Natural killer cell (primary cell): ENCODE measurements around the gene CACNA2D3. TPM values are rescaled to one million over a fixed set of nuclear protein-coding genes. Genes with fewer than 3 reads are reported as not detected.

Experiments
- ATAC-seq, 3 donors: fragments of 150-1000 bp in 2 of 3; fragments of 200-7000 bp in 1 of 3; cut with Tn5 transposase; 1 replicate in 1 of 3; 2 replicates in 2 of 3; pipeline ENCODE4 v1.10.0; 2021; ENCODE audit warnings: mild to moderate bottlenecking in 2 of 3, moderate library complexity in 2 of 3
- DNase-seq, 2 donors: peaks; one replicate each; pipeline versions ENCODE4 v3.0.0 to v3.0.0-alpha.2; 2013 to 2021; ENCODE audit warnings: mixed read lengths in 1 of 2
- H3K27ac ChIP-seq: one replicate; pipeline ENCODE4 v1.5.1; 2013; ENCODE audit warnings: mild to moderate bottlenecking, low read length
- H3K27me3 ChIP-seq: one replicate; pipeline ENCODE4 v1.6.1; 2013; ENCODE audit warnings: low read length; ENCODE audit not compliant: control insufficient read depth, insufficient read depth
- H3K36me3 ChIP-seq: one replicate; pipeline ENCODE4 v1.6.1; 2013; ENCODE audit warnings: low read length; ENCODE audit not compliant: control insufficient read depth, insufficient read depth
- H3K4me1 ChIP-seq: one replicate; pipeline ENCODE4 v1.6.1; 2013; ENCODE audit warnings: low read length; ENCODE audit not compliant: control insufficient read depth, insufficient read depth
- H3K4me3 ChIP-seq: one replicate; pipeline ENCODE4 v1.5.1; 2013; ENCODE audit warnings: low read length
- H3K9me3 ChIP-seq: one replicate; pipeline ENCODE4 v1.6.1; 2013; ENCODE audit warnings: low read length; ENCODE audit not compliant: control insufficient read depth, insufficient read depth
- H3K27ac Mint-ChIP-seq, 2 donors: one replicate each; pipeline ENCODE4 v1.8.0; 2022; ENCODE audit warnings: mild to moderate bottlenecking in 2 of 2, mixed read lengths in 2 of 2, moderate library complexity in 1 of 2
- H3K27me3 Mint-ChIP-seq, 2 donors: one replicate each; pipeline ENCODE4 v1.8.0; 2022; ENCODE audit warnings: low read depth in 2 of 2, mixed read lengths in 2 of 2
- H3K36me3 Mint-ChIP-seq: one replicate; pipeline ENCODE4 v1.8.0; 2022; ENCODE audit warnings: mixed read lengths
- H3K4me1 Mint-ChIP-seq, 2 donors: one replicate each; pipeline ENCODE4 v1.8.0; 2022; ENCODE audit warnings: mixed read lengths in 2 of 2
- H3K4me3 Mint-ChIP-seq: one replicate; pipeline ENCODE4 v1.8.0; 2022; ENCODE audit warnings: mild to moderate bottlenecking, moderate library complexity, mixed read lengths
- H3K9me3 Mint-ChIP-seq, 2 donors: one replicate each; pipeline ENCODE4 v1.8.0; 2022; ENCODE audit warnings: mixed read lengths in 2 of 2
- WGBS: methylation state at CpG from one replicate; pipeline ENCODE4 v1.1.7; 2013; ENCODE audit warnings: missing lambda C conversion rate; ENCODE audit not compliant: insufficient coverage; 5-methylcytosine and 5-hydroxymethylcytosine counted together
- intact Hi-C: fragments of 100-400 bp; cut with micrococcal nuclease; formaldehyde crosslinking; loops from one replicate; pipeline ENCODE4 v1.14.2; 2022
- total RNA-seq, 4 donors: library from RNA; stranded (reverse); fragments of 120-200 nt in 1 of 4; gene quantifications; one replicate each; pipeline versions ENCODE4 v1.2.3 to v1.2.4, GENCODE V29; 2013 to 2022
- TF ChIP-seq, protein P1 (sequence below): fragments of 200-600 bp; IDR thresholded peaks from one replicate; pipeline ENCODE4 v1.8.0; 2022; ENCODE audit warnings: antibody characterized with exemption

Gene CACNA2D3
- total RNA-seq, 3 donors from 2014 or later (not counting 1 experiment from before 2014, with no cell fraction given) = 0.49 TPM; not detected in 2

DNA sequence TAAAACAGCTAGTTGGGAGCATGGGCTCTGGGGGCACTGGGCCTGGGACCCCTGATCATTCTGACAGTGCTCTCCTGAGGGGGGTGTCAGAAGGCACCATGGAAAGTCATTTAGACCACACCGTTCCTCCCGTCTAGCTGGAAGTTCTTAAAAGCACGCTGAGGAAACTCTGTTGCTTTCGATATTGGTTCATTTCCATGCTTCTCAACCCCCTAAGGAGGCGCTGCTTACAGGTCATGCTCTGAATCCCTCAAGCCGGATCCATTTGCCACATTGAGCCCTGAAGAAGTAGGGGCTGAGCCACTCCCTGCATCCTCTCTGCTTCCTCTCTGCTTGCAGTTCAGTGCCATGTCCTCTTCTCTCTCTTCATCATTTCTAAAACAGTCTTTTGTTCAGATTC lies 187.2 kb downstream of the CACNA2D3 start:
- Mint-ChIP-seq H3K4me1 (no peaks in the 10 kb centered on the region), H3K27ac (no peak overlapping the region), H3K27me3 (no peaks in the 10 kb centered on the region), H3K9me3 (no peaks in the 10 kb centered on the region), H3K4me3 (no peak overlapping the region), H3K36me3 (no peaks in the 10 kb centered on the region)
- intact Hi-C loops = no loop called here
- Histone ChIP-seq H3K4me3 (no peak overlapping the region), H3K4me1 (no peaks in the 10 kb centered on the region), H3K27me3 (no peaks in the 10 kb centered on the region), H3K27ac (no peak overlapping the region), H3K36me3 (no peaks in the 10 kb centered on the region), H3K9me3 (no peaks in the 10 kb centered on the region)
- DNase-seq (no peak), ATAC-seq (no peak)
- WGBS = 52% methylated on average over 6 of the region's 6 CpGs
- TF ChIP-seq, protein P1, sequence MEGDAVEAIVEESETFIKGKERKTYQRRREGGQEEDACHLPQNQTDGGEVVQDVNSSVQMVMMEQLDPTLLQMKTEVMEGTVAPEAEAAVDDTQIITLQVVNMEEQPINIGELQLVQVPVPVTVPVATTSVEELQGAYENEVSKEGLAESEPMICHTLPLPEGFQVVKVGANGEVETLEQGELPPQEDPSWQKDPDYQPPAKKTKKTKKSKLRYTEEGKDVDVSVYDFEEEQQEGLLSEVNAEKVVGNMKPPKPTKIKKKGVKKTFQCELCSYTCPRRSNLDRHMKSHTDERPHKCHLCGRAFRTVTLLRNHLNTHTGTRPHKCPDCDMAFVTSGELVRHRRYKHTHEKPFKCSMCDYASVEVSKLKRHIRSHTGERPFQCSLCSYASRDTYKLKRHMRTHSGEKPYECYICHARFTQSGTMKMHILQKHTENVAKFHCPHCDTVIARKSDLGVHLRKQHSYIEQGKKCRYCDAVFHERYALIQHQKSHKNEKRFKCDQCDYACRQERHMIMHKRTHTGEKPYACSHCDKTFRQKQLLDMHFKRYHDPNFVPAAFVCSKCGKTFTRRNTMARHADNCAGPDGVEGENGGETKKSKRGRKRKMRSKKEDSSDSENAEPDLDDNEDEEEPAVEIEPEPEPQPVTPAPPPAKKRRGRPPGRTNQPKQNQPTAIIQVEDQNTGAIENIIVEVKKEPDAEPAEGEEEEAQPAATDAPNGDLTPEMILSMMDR = no peak

DNA sequence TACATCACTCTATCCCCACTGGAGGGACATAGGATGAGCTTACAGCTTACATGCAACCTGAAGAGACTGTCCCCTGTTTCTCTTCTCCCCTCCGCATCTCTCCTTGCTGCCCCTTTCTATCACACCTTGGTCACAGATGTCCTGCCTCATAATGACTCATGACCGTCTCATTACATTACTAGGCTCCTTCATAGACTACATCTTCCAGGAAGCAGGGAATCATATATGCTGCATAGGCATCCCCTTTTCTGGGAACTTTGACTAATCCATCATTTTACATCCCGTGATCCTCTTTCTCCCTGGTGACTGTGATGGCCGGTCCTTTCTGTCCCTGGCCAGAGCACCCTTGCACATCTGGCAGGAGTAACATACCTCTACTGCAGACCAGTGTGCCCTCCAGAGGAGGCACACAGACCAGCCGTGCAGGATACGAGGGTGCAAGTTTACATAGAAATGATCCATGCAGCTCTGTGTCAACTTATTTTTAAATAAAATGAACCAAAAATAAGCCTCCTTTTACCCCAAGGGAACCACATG lies 188.9 kb downstream of the CACNA2D3 start:
- no peak overlapping the region for H3K4me3 Mint-ChIP-seq
- no peaks in the 10 kb centered on the region for H3K4me1 ChIP-seq
- no peaks in the 10 kb centered on the region for H3K9me3 Mint-ChIP-seq
- no peak overlapping the region for H3K4me3 ChIP-seq
- no peak overlapping the region for H3K27ac ChIP-seq
- H3K27ac Mint-ChIP-seq = no peak overlapping the region
- WGBS = 90% methylated on average over 6 of the region's 6 CpGs
- H3K27me3 Mint-ChIP-seq = no peaks in the 10 kb centered on the region
- H3K36me3 Mint-ChIP-seq = no peaks in the 10 kb centered on the region
- DNase-seq (no peak), ATAC-seq (no peak)
- H3K4me1 Mint-ChIP-seq = no peaks in the 10 kb centered on the region
- no peaks in the 10 kb centered on the region for H3K27me3 ChIP-seq
- no peaks in the 10 kb centered on the region for H3K36me3 ChIP-seq
- intact Hi-C loops = no loop called here
- peaks cover 4% of the 10 kb centered on the region for H3K9me3 ChIP-seq
- TF ChIP-seq, protein P1 = no peak

DNA sequence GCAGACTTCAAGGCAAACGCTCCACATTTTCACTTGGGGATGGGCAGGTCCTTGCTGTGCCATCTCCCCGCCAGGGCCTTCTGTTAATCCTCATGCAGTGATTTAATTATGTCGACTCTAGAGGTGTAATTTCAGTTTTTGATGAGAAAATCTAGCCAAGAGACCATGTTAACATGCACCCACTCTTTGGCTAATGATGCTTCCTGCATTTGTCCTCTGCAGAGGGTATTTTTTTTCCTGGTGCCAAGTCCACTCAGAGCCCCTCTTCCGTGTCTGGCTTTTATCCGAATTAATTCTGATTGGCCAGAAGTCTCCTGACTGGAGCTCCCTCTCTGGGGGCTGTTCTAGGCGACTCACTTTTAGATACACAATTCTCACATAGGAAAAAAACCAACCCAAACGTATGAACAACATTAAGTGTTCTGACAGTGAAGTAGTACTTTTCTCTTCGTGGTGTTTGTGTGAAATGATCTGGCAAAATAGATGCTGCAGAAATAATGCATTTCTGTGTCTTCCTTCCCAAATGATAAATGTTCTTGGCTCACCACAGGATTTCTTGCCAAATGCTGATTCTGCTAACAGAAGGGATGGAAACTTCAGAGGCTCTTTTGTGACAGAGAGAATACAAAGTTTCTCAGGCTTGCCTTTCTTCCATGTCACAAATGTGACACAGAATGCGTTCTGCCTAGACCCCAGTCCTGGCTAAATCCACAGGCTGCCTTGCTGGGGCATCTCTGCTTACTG lies 190.0 kb downstream of the CACNA2D3 start:
- H3K9me3 ChIP-seq = peaks cover 4% of the 10 kb centered on the region
- H3K9me3 Mint-ChIP-seq = no peaks in the 10 kb centered on the region
- no peak for ATAC-seq

More for the DNA sequence above, 190.0 kb downstream of the CACNA2D3 start:
- H3K4me3 Mint-ChIP-seq = no peak overlapping the region
- 70% methylated on average over 7 of the region's 9 CpGs for WGBS
- no peaks in the 10 kb centered on the region for H3K36me3 Mint-ChIP-seq
- intact Hi-C loops = no loop called here
- Histone ChIP-seq H3K27ac (no peak overlapping the region), H3K4me3 (no peak overlapping the region), H3K4me1 (no peaks in the 10 kb centered on the region), H3K36me3 (no peaks in the 10 kb centered on the region), H3K27me3 (no peaks in the 10 kb centered on the region)
- no peak for DNase-seq
- no peaks in the 10 kb centered on the region for H3K4me1 Mint-ChIP-seq
- H3K27me3 Mint-ChIP-seq = no peaks in the 10 kb centered on the region
- TF ChIP-seq, protein P1 = no peak
- H3K27ac Mint-ChIP-seq = no peak overlapping the region
